H9 (cell line): Measurements from ENCODE around the gene MTRR. TPM values are rescaled to one million over a fixed set of nuclear protein-coding genes. Genes with fewer than 3 reads are reported as not detected.
"Not testable (repeated sequence)": the region's sequence is repeated elsewhere in the genome, so short reads cannot be mapped to it uniquely, and the experiment has no call there.

ENCODE experiments used
- DNase-seq: peaks from one replicate; pipeline ENCODE4 v3.0.0-alpha.2; 2017
- H2AFZ ChIP-seq: one replicate; pipeline ENCODE4 v1.6.1; 2013; ENCODE audit warnings: mild to moderate bottlenecking, low read length, control low read depth, moderate library complexity
- H2AK5ac ChIP-seq: 2 replicates; pipeline ENCODE4 v1.6.1; 2013; ENCODE audit warnings: low read length, control low read depth, mixed read lengths; ENCODE audit not compliant: insufficient read length
- H2BK120ac ChIP-seq: one replicate; pipeline ENCODE4 v1.6.1; 2013; ENCODE audit warnings: low read depth, mild to moderate bottlenecking, low read length, control low read depth, inconsistent platforms; ENCODE audit not compliant: poor library complexity, severe bottlenecking
- H2BK12ac ChIP-seq: 2 replicates; pipeline ENCODE4 v1.6.1; 2013; ENCODE audit warnings: low read length, control low read depth, mixed read lengths, low read depth; ENCODE audit not compliant: insufficient read length
- H2BK15ac ChIP-seq: 2 replicates; pipeline ENCODE4 v1.6.1; 2013; ENCODE audit warnings: low read depth, low read length, control low read depth
- H2BK20ac ChIP-seq: one replicate; pipeline ENCODE4 v1.6.1; 2013; ENCODE audit warnings: low read depth, mild to moderate bottlenecking, low read length, control low read depth, inconsistent platforms; ENCODE audit not compliant: poor library complexity, severe bottlenecking
- H2BK5ac ChIP-seq: 2 replicates; pipeline ENCODE4 v1.6.1; 2013; ENCODE audit warnings: low read length, control low read depth, mixed read lengths; ENCODE audit not compliant: insufficient read length
- H3K14ac ChIP-seq: 2 replicates; pipeline ENCODE4 v1.6.1; 2013; ENCODE audit warnings: low read length, control low read depth; ENCODE audit not compliant: insufficient read depth
- H3K18ac ChIP-seq: 2 replicates; pipeline ENCODE4 v1.6.1; 2013; ENCODE audit warnings: low read depth, mild to moderate bottlenecking, mixed read lengths, low read length, control low read depth; ENCODE audit not compliant: insufficient read length
- H3K23ac ChIP-seq: 2 replicates; pipeline ENCODE4 v1.6.1; 2013; ENCODE audit warnings: low read length, control low read depth, mixed read lengths, low read depth; ENCODE audit not compliant: insufficient read length
- H3K23me2 ChIP-seq: 2 replicates; pipeline ENCODE4 v1.6.1; 2013; ENCODE audit warnings: low read depth, mild to moderate bottlenecking, mixed read lengths, low read length, control low read depth; ENCODE audit not compliant: insufficient read length, poor library complexity, severe bottlenecking
- H3K27ac ChIP-seq: 2 replicates; pipeline ENCODE4 v1.5.1; 2013; ENCODE audit warnings: low read length, control low read depth, mixed read lengths, low read depth; ENCODE audit not compliant: insufficient read length
- H3K27me3 ChIP-seq: 2 replicates; pipeline ENCODE4 v1.6.1; 2013; ENCODE audit warnings: low read length, control low read depth, inconsistent platforms; ENCODE audit not compliant: insufficient read depth
- H3K4ac ChIP-seq: 2 replicates; pipeline ENCODE4 v1.6.1; 2013; ENCODE audit warnings: low read depth, mild to moderate bottlenecking, control low read depth, inconsistent platforms, low read length, moderate library complexity
- H3K4me1 ChIP-seq: 2 replicates; pipeline ENCODE4 v1.6.1; 2013; ENCODE audit warnings: low read length, control low read depth, inconsistent platforms; ENCODE audit not compliant: insufficient read depth
- H3K4me2 ChIP-seq: 2 replicates; pipeline ENCODE4 v1.6.1; 2013; ENCODE audit warnings: low read length, control low read depth, mixed read lengths; ENCODE audit not compliant: insufficient read length, insufficient read depth
- H3K56ac ChIP-seq: 2 replicates; pipeline ENCODE4 v1.6.1; 2013; ENCODE audit warnings: low read depth, mild to moderate bottlenecking, mixed read lengths, low read length, control low read depth; ENCODE audit not compliant: insufficient read length
- H3K79me1 ChIP-seq: 2 replicates; pipeline ENCODE4 v1.6.1; 2013; ENCODE audit warnings: low read depth, mild to moderate bottlenecking, moderate library complexity, low read length, control low read depth, inconsistent platforms; ENCODE audit not compliant: insufficient read depth, poor library complexity, severe bottlenecking
- H3K79me2 ChIP-seq: 2 replicates; pipeline ENCODE4 v1.6.1; 2013; ENCODE audit warnings: low read length, control low read depth, inconsistent platforms; ENCODE audit not compliant: insufficient read depth
- H3K9ac ChIP-seq: 2 replicates; pipeline ENCODE4 v1.6.1; 2013; ENCODE audit warnings: low read length, control low read depth, mixed read lengths; ENCODE audit not compliant: insufficient read length; ENCODE audit errors: extremely low read depth
- H3K9me3 ChIP-seq: one replicate; pipeline ENCODE4 v1.6.1; 2013; ENCODE audit warnings: low read depth, low read length, inconsistent platforms; ENCODE audit not compliant: control insufficient read depth
- H3T11ph ChIP-seq: one replicate; pipeline ENCODE4 v1.6.1; 2013; ENCODE audit warnings: mild to moderate bottlenecking, low read length, control low read depth, inconsistent platforms
- H4K20me1 ChIP-seq: one replicate; pipeline ENCODE4 v1.6.1; 2013; ENCODE audit not compliant: control insufficient read depth, insufficient read length, insufficient read depth
- H4K5ac ChIP-seq: 2 replicates; pipeline ENCODE4 v1.6.1; 2013; ENCODE audit warnings: low read depth, mild to moderate bottlenecking, mixed read lengths, low read length, control low read depth; ENCODE audit not compliant: insufficient read length
- H4K8ac ChIP-seq: replicated peaks from 2 replicates; pipeline ENCODE4 v1.6.1; 2013; ENCODE audit warnings: low read length, control low read depth, mixed read lengths, low read depth; ENCODE audit not compliant: insufficient read length
- H4K91ac ChIP-seq: 2 replicates; pipeline ENCODE4 v1.6.1; 2013; ENCODE audit warnings: low read depth, mild to moderate bottlenecking, moderate library complexity, mixed read lengths, low read length, control low read depth; ENCODE audit not compliant: insufficient read length
- H3K27ac Mint-ChIP-seq, 3 experiments: 2 replicates in 2 of 3; 3 replicates in 1 of 3; pipeline ENCODE4 v1.8.0; 2020 to 2021; ENCODE audit warnings: mixed read lengths in 3 of 3, mild to moderate bottlenecking in 1 of 3, moderate library complexity in 1 of 3
- H3K27me3 Mint-ChIP-seq: 2 replicates; pipeline ENCODE4 v1.8.0; 2021; ENCODE audit warnings: low read depth, mild to moderate bottlenecking, moderate library complexity, mixed read lengths
- H3K36me3 Mint-ChIP-seq, 3 experiments: 2 replicates in 2 of 3; 3 replicates in 1 of 3; pipeline ENCODE4 v1.8.0; 2020 to 2021; ENCODE audit warnings: low read depth in 3 of 3, mixed read lengths in 3 of 3; ENCODE audit not compliant: insufficient read depth in 1 of 3
- H3K4me1 Mint-ChIP-seq, 2 experiments: 2 replicates each; pipeline ENCODE4 v1.8.0; 2020; ENCODE audit warnings: mixed read lengths in 2 of 2
- H3K4me3 Mint-ChIP-seq, 2 experiments: 2 replicates in 1 of 2; 3 replicates in 1 of 2; pipeline ENCODE4 v1.8.0; 2020 to 2021; ENCODE audit warnings: mild to moderate bottlenecking in 2 of 2, mixed read lengths in 2 of 2, moderate library complexity in 1 of 2
- H3K9me3 Mint-ChIP-seq, 2 experiments: 2 replicates in 1 of 2; 3 replicates in 1 of 2; pipeline ENCODE4 v1.8.0; 2020; ENCODE audit warnings: mild to moderate bottlenecking in 2 of 2, mixed read lengths in 2 of 2, moderate library complexity in 1 of 2
- WGBS: extraction: QIAGEN DNeasy Blood & Tissue Kit; methylation state at CpG from one replicate; pipeline ENCODE4 v1.1.7; 2013; ENCODE audit warnings: missing lambda C conversion rate, low lambda C conversion rate, mixed read lengths; ENCODE audit not compliant: insufficient read length; ENCODE audit errors: extremely low coverage; 5-methylcytosine and 5-hydroxymethylcytosine counted together
- total RNA-seq: library from RNA; stranded (reverse); gene quantifications from 2 replicates; pipeline ENCODE4 v1.2.1, GENCODE V29; 2021
- TF ChIP-seq, protein P1 (sequence below): fragments of 200-600 bp; sonication (generic); conservative IDR thresholded peaks from 3 replicates; pipeline ENCODE4 v1.8.0; 2021; ENCODE audit warnings: antibody characterized with exemption, mild to moderate bottlenecking

The MTRR gene
- total RNA-seq, 1 experiment from 2014 or later: 66.0 TPM

DNA sequence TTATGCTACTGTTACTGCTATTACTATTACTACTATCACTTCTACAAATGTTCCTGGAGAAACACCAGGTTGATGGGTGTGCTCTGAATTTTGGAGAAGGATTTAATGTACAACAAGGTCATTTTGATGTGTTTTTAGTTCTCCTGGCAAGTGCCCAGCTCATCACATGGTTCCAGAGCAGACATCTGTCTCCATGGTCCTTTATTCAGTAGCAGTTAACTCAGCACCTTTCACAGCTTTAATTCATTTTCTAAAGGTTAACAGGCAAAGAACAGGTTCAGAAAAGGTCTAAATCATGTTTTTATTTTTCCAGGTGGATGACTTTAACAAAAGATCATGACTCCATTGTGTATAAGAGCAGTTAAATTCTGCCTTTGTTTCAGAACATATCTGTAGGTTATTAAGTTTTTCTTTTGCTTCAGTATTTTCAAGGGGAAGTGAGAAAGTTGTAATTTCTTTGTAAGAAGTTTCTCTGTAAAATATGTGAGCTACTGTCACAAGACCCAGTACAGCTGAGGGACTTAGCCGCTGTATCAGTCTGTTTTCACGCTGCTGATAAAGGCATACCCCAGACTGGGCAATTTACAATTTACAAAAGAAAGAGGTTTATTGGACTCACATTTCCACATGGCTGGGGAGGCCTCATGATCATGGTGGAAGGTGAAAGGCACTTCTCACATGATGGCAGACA lies 41.9 kb downstream of the MTRR start:
- peaks cover 29 to 37% of the 10 kb centered on the region in 2 experiments for H3K9me3 Mint-ChIP-seq
- H4K20me1 ChIP-seq: no peaks in the 10 kb centered on the region

DNA sequence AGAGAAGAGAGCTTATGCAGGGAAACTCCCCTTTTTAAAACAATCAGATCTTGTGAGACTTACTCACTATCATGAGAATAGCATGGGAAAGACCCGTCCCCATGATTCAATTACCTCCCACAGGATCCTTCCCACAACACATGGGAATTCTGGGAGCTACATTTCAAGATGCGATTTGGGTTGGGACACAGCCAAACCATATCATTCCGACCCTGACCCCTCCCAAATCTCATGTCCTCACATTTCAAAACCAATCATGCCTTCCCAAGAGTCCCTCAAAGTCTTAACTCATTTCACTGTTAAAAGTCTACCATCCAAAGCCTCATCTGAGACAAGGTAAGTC lies 42.5 kb downstream of the MTRR start:
- DNase-seq, H3K18ac ChIP-seq, H3K9ac ChIP-seq, H3K23ac ChIP-seq, H4K8ac ChIP-seq, H3K14ac ChIP-seq, H3K79me1 ChIP-seq, H3K23me2 ChIP-seq, H3K9me3 ChIP-seq, H3K27ac ChIP-seq, H3K4me1 ChIP-seq, H3T11ph ChIP-seq, H3K27me3 Mint-ChIP-seq, H3K79me2 ChIP-seq, H3K27ac Mint-ChIP-seq, H2BK15ac ChIP-seq, H3K4me1 Mint-ChIP-seq, H2BK120ac ChIP-seq, H3K4ac ChIP-seq, H2AFZ ChIP-seq, H3K27me3 ChIP-seq, H3K56ac ChIP-seq, H3K4me2 ChIP-seq, H2BK20ac ChIP-seq, H2BK12ac ChIP-seq, H2AK5ac ChIP-seq, H4K5ac ChIP-seq, H4K91ac ChIP-seq, H2BK5ac ChIP-seq, H3K4me3 Mint-ChIP-seq, H4K20me1 ChIP-seq: not testable (repeated sequence)
- no CpG with 5 or more reads among the region's 3 CpGs for WGBS
- Mint-ChIP-seq H3K9me3 (peaks cover 29 to 37% of the 10 kb centered on the region in 2 experiments), H3K36me3 (peaks cover 35 to 51% (median 45%) of the 10 kb centered on the region in 3 experiments)

More for the DNA sequence above, 41.9 kb downstream of the MTRR start:
- H3K56ac ChIP-seq: no peak overlapping the region
- H3K23me2 ChIP-seq: no peaks in the 10 kb centered on the region
- no peak overlapping the region for H4K5ac ChIP-seq
- TF ChIP-seq, protein P1, sequence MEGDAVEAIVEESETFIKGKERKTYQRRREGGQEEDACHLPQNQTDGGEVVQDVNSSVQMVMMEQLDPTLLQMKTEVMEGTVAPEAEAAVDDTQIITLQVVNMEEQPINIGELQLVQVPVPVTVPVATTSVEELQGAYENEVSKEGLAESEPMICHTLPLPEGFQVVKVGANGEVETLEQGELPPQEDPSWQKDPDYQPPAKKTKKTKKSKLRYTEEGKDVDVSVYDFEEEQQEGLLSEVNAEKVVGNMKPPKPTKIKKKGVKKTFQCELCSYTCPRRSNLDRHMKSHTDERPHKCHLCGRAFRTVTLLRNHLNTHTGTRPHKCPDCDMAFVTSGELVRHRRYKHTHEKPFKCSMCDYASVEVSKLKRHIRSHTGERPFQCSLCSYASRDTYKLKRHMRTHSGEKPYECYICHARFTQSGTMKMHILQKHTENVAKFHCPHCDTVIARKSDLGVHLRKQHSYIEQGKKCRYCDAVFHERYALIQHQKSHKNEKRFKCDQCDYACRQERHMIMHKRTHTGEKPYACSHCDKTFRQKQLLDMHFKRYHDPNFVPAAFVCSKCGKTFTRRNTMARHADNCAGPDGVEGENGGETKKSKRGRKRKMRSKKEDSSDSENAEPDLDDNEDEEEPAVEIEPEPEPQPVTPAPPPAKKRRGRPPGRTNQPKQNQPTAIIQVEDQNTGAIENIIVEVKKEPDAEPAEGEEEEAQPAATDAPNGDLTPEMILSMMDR: no peak
- H3K27ac ChIP-seq: no peak overlapping the region
- Mint-ChIP-seq H3K36me3 (peaks cover 36 to 52% (median 45%) of the 10 kb centered on the region in 3 experiments), H3K27me3 (peaks cover 6% of the 10 kb centered on the region; the same call in 1 of the 2 replicates), H3K4me1 (no peaks in the 10 kb centered on the region), H3K27ac (no peak overlapping the region), H3K4me3 (no peak overlapping the region)
- no peaks in the 10 kb centered on the region for H3K79me2 ChIP-seq
- H3K18ac ChIP-seq: no peak overlapping the region
- H2BK5ac ChIP-seq: no peak overlapping the region
- H3K4me2 ChIP-seq: no peak overlapping the region
- no peak overlapping the region for H3K4ac ChIP-seq
- no peak for DNase-seq
- H2AK5ac ChIP-seq: no peak overlapping the region
- H2AFZ ChIP-seq: no peak overlapping the region
- no peak overlapping the region for H3T11ph ChIP-seq
- no peak overlapping the region for H2BK12ac ChIP-seq
- WGBS: no CpG with 5 or more reads among the region's 2 CpGs
- H2BK120ac ChIP-seq: no peak overlapping the region
- no peak overlapping the region for H2BK20ac ChIP-seq
- H3K79me1 ChIP-seq: no peaks in the 10 kb centered on the region
- no peak overlapping the region for H3K9ac ChIP-seq
- H4K91ac ChIP-seq: no peak overlapping the region
- no peak overlapping the region for H3K23ac ChIP-seq
- no peak overlapping the region for H3K14ac ChIP-seq
- H4K8ac ChIP-seq: no peak overlapping the region
- H3K9me3 ChIP-seq: no peaks in the 10 kb centered on the region
- no peaks in the 10 kb centered on the region for H3K27me3 ChIP-seq
- no peak overlapping the region for H2BK15ac ChIP-seq
- no peaks in the 10 kb centered on the region for H3K4me1 ChIP-seq
